Right atrium auricular region (tissue), 2 donors: ENCODE data around the gene GLRA1. TPM values are rescaled to one million over a fixed set of nuclear protein-coding genes. Genes with fewer than 3 reads are reported as not detected.

Experiments used
- DNase-seq: peaks from one replicate; pipeline ENCODE4 v3.0.0-alpha.2; 2019; ENCODE audit warnings: low spot score
- H3K27ac ChIP-seq, 2 donors: fragments of 200-600 bp; sonication (generic); 1 replicate in 1 of 2; 2 replicates in 1 of 2; pipeline ENCODE4 v1.5.1; 2016 to 2019
- H3K27me3 ChIP-seq, 2 donors: fragments of 200-600 bp; sonication (generic); one replicate each; pipeline versions ENCODE4 v1.5.1 to v1.6.0; 2017 to 2019
- H3K36me3 ChIP-seq: fragments of 200-600 bp; sonication (generic); one replicate; pipeline ENCODE4 v1.5.1; 2016
- H3K4me1 ChIP-seq, 2 donors: fragments of 200-600 bp; sonication (generic); one replicate each; pipeline versions ENCODE4 v1.5.1 to v1.6.0; 2017 to 2019
- H3K4me3 ChIP-seq, 2 donors: fragments of 200-600 bp; sonication (generic); 1 replicate in 1 of 2; 2 replicates in 1 of 2; pipeline ENCODE4 v1.5.1; 2017 to 2019; ENCODE audit warnings: mild to moderate bottlenecking in 1 of 2, moderate library complexity in 1 of 2
- H3K9me3 ChIP-seq, 2 donors: fragments of 200-600 bp; sonication (generic); one replicate each; pipeline ENCODE4 v1.5.1; 2019
- CTCF ChIP-seq, 2 donors: fragments of 200-600 bp; sonication (generic); IDR thresholded peaks; one replicate each; pipeline ENCODE4 v1.5.1; 2019; ENCODE audit warnings: antibody characterized with exemption in 2 of 2
- total RNA-seq, 2 donors: library from RNA; depleted of rRNA; stranded (reverse); fragments of >200 nt; gene quantifications; one replicate each; pipeline ENCODE4 v1.1.0, GENCODE V29; 2016

GLRA1 gene
- total RNA-seq, 2 donors from 2014 or later, result not detected

- TF ChIP-seq CTCF (IDR thresholded peaks at IDR 0.05), result no peak
- H3K4me1 ChIP-seq, result no peaks in the 10 kb centered on the region
- no peaks in the 10 kb centered on the region for H3K27me3 ChIP-seq
- no peaks in the 10 kb centered on the region for H3K36me3 ChIP-seq
- H3K27ac ChIP-seq, result no peak overlapping the region
- DNase-seq, result no peak
- H3K9me3 ChIP-seq, result no peaks in the 10 kb centered on the region
- H3K4me3 ChIP-seq, result no peak overlapping the region
These were observed 11.2 kb downstream of the GLRA1 start for GRCh38 chr5:151913425-151913824.

GRCh38 chr5:151912360-151912759, 12.3 kb downstream of the GLRA1 start:
- Histone ChIP-seq H3K27me3 (no peaks in the 10 kb centered on the region), H3K9me3 (no peaks in the 10 kb centered on the region), H3K36me3 (no peaks in the 10 kb centered on the region), H3K27ac (no peak overlapping the region), H3K4me1 (no peaks in the 10 kb centered on the region), H3K4me3 (no peak overlapping the region)
- no peak for TF ChIP-seq CTCF (IDR thresholded peaks at IDR 0.05)
- DNase-seq, result no peak

DNA sequence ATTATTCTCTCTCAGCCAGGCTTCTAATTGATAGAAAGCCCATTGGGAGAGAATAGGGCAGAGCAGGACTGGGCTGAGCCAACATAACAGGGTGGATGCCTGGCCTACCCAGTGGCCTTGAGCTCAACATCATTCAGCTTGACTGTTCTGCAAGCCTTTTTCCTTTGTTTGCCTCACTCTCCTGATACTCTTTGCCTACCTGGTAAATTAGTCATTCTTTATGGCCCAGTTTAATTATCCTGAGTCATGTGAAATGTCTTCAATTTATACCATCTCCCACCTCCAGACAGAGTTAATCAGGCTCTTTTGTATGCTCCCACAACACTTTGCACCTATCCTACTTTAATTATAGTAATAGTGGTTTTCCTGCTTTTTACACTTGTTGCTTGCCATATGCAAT, 13.6 kb downstream of the GLRA1 start:
- Histone ChIP-seq H3K36me3 (no peaks in the 10 kb centered on the region), H3K9me3 (no peaks in the 10 kb centered on the region), H3K27me3 (no peaks in the 10 kb centered on the region), H3K4me1 (no peaks in the 10 kb centered on the region), H3K4me3 (no peak overlapping the region), H3K27ac (no peak overlapping the region)
- TF ChIP-seq CTCF (IDR thresholded peaks at IDR 0.05), result no peak
- no peak for DNase-seq

GRCh38 chr5:151909628-151910027, 15.0 kb downstream of the GLRA1 start:
- Histone ChIP-seq H3K27me3 (no peaks in the 10 kb centered on the region), H3K4me3 (no peak overlapping the region), H3K4me1 (no peaks in the 10 kb centered on the region), H3K36me3 (no peaks in the 10 kb centered on the region), H3K27ac (no peak overlapping the region), H3K9me3 (no peaks in the 10 kb centered on the region)
- DNase-seq, result no peak
- TF ChIP-seq CTCF (IDR thresholded peaks at IDR 0.05), result no peak

GRCh38 chr5:151906246-151906645, 18.4 kb downstream of the GLRA1 start:
- H3K36me3 ChIP-seq, result no peaks in the 10 kb centered on the region
- DNase-seq, result no peak
- no peak overlapping the region for H3K27ac ChIP-seq
- H3K27me3 ChIP-seq, result no peaks in the 10 kb centered on the region
- peaks cover 0 to under 1% of the 10 kb centered on the region in 2 donors for H3K4me1 ChIP-seq
- H3K4me3 ChIP-seq, result no peak overlapping the region
- no peaks in the 10 kb centered on the region for H3K9me3 ChIP-seq
- TF ChIP-seq CTCF (IDR thresholded peaks at IDR 0.05), result no peak

GRCh38 chr5:151905557-151905961, 19.1 kb downstream of the GLRA1 start:
- Histone ChIP-seq H3K27ac (no peak overlapping the region), H3K4me1 (peaks cover 0 to 7% of the 10 kb centered on the region in 2 donors), H3K9me3 (no peaks in the 10 kb centered on the region), H3K27me3 (no peaks in the 10 kb centered on the region), H3K4me3 (no peak overlapping the region), H3K36me3 (no peaks in the 10 kb centered on the region)
- no peak for TF ChIP-seq CTCF (IDR thresholded peaks at IDR 0.05)
- no peak for DNase-seq
